ENCODE measurements around the gene PPBP. TPM values are rescaled to one million over a fixed set of nuclear protein-coding genes. Genes with fewer than 3 reads are reported as not detected.

The PPBP gene
- total RNA-seq, 1 experiment from 2014 or later: not detected

DNA sequence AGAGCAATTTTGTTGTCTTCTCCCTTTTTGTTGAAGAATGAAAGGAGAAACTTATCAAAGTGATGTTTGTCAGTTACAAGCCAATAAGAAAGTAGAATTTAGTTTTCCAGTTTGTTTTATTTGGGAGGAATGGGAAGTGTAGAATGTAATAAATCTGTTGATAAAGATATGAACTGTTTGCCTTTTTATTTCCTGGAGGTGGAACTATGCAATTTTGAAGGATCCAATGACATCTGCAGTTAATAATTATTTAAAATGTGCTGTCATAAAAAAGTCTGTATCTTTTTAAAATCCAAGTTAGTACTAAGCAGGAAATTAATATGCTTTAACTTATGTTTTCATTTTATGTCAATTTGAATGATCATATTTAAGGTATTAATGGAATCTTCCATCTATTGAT lies 51.0 kb downstream of the PPBP start:
- TF ChIP-seq FOSL1 (IDR thresholded peaks at IDR 0.05; ENCODE audit: low read depth): no peak
- no peak for TF ChIP-seq POLR2AphosphoS5 (IDR thresholded peaks at IDR 0.05; ENCODE audit: low read depth, low read length)
- no peak for TF ChIP-seq ZFX (IDR thresholded peaks at IDR 0.05)
- no peak for TF ChIP-seq REST (IDR thresholded peaks at IDR 0.05; ENCODE audit: low read depth)
- no peak for TF ChIP-seq CTCF (IDR thresholded peaks at IDR 0.05 in 2 of 3, conservative IDR thresholded peaks at IDR 0.05 in 1 of 3; ENCODE audit: borderline replicate concordance in 1 of 3, insufficient read depth in 1 of 3, low read depth in 2 of 3, low read length in 2 of 3)
- no peak for TF ChIP-seq ELF1 (IDR thresholded peaks at IDR 0.05; ENCODE audit: borderline replicate concordance, low read depth)
- TF ChIP-seq, protein P1, sequence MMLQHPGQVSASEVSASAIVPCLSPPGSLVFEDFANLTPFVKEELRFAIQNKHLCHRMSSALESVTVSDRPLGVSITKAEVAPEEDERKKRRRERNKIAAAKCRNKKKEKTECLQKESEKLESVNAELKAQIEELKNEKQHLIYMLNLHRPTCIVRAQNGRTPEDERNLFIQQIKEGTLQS (IDR thresholded peaks at IDR 0.05): no peak
- TF ChIP-seq CEBPB (IDR thresholded peaks at IDR 0.05; ENCODE audit: low read depth): no peak
- TF ChIP-seq EZH2 (IDR thresholded peaks at IDR 0.05): no peak
- no peak for TF ChIP-seq EGR1 (IDR thresholded peaks at IDR 0.05; ENCODE audit: low read depth)
- TF ChIP-seq, protein P2, sequence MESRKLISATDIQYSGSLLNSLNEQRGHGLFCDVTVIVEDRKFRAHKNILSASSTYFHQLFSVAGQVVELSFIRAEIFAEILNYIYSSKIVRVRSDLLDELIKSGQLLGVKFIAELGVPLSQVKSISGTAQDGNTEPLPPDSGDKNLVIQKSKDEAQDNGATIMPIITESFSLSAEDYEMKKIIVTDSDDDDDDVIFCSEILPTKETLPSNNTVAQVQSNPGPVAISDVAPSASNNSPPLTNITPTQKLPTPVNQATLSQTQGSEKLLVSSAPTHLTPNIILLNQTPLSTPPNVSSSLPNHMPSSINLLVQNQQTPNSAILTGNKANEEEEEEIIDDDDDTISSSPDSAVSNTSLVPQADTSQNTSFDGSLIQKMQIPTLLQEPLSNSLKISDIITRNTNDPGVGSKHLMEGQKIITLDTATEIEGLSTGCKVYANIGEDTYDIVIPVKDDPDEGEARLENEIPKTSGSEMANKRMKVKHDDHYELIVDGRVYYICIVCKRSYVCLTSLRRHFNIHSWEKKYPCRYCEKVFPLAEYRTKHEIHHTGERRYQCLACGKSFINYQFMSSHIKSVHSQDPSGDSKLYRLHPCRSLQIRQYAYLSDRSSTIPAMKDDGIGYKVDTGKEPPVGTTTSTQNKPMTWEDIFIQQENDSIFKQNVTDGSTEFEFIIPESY (IDR thresholded peaks at IDR 0.05; ENCODE audit: extremely low read depth, insufficient replicate concordance, low read length): no peak
- TF ChIP-seq CBX3 (IDR thresholded peaks at IDR 0.05; ENCODE audit: low read depth): no peak
- no peak for TF ChIP-seq RAD21 (IDR thresholded peaks at IDR 0.05; ENCODE audit: low read depth)
- TF ChIP-seq EZH2phosphoT487 (IDR thresholded peaks at IDR 0.05; ENCODE audit: borderline replicate concordance): no peak
- TF ChIP-seq SIN3A (IDR thresholded peaks at IDR 0.05; ENCODE audit: low read depth): no peak
- TF ChIP-seq YY1 (IDR thresholded peaks at IDR 0.05; ENCODE audit: extremely low read depth, insufficient replicate concordance, low read depth, low read length): no peak
- TF ChIP-seq SRF (IDR thresholded peaks at IDR 0.05; ENCODE audit: low read depth): no peak
- TF ChIP-seq ZNF274 (IDR thresholded peaks at IDR 0.05; ENCODE audit: low read depth, low read length): no peak
- TF ChIP-seq JUND (IDR thresholded peaks at IDR 0.05): no peak
- no peak for TF ChIP-seq POLR2A (IDR thresholded peaks at IDR 0.05; ENCODE audit: borderline replicate concordance, extremely low read depth, insufficient read depth, insufficient read length)

More for the DNA sequence above, 51.0 kb downstream of the PPBP start:
- DNase-seq (ENCODE audit: low read depth, low spot score): no peak
- Histone ChIP-seq H3K4me2 (ENCODE audit: low read length) (no peak overlapping the region), H2AFZ (ENCODE audit: low read depth, low read length, poor library complexity, severe bottlenecking) (no peak overlapping the region), H3K4me3 (replicated peaks in 1 of 2; ENCODE audit: low read depth in 1 of 2, low read length in 2 of 2) (no peak overlapping the region), H3K9ac (ENCODE audit: low read length) (no peak overlapping the region), H3K27ac (ENCODE audit: low read depth, low read length) (no peak overlapping the region), H3K36me3 (ENCODE audit: control insufficient read depth in 1 of 2, insufficient read depth in 2 of 2, low read length in 2 of 2) (no peaks in the 10 kb centered on the region), H3K9me2 (ENCODE audit: insufficient read depth) (no peaks in the 10 kb centered on the region), H4K20me1 (ENCODE audit: insufficient read depth) (no peaks in the 10 kb centered on the region), H3K4me1 (ENCODE audit: control insufficient read depth in 1 of 2, insufficient read depth in 2 of 2, low read length in 2 of 2) (no peaks in the 10 kb centered on the region), H3K27me3 (ENCODE audit: insufficient read depth, low read length) (no peaks in the 10 kb centered on the region), H3K9me3 (ENCODE audit: control insufficient read depth in 1 of 2, insufficient read depth in 1 of 2, low read depth in 1 of 2, low read length in 2 of 2) (no peaks in the 10 kb centered on the region), H3K79me2 (ENCODE audit: insufficient read depth, low read length) (no peaks in the 10 kb centered on the region)
- POLR2A ChIA-PET: no interaction called here
- no peak for ATAC-seq
- intact Hi-C loops (cut with micrococcal nuclease): no loop called here
- CTCF ChIA-PET: no interaction called here
- BruUV-seq (replicated peaks): no TSS peak
- RAD21 ChIA-PET (ENCODE audit: low non-redundant PET in 1 of 2, low total read pairs in 2 of 2, uncharacterized antibody in 2 of 2, unreplicated experiment in 2 of 2): no interaction called here
